Measurements from ENCODE around the gene IRAK4.
"Not testable (repeated sequence)": the region's sequence is repeated elsewhere in the genome, so short reads cannot be mapped to it uniquely, and the experiment has no call there.

Gene IRAK4

DNA sequence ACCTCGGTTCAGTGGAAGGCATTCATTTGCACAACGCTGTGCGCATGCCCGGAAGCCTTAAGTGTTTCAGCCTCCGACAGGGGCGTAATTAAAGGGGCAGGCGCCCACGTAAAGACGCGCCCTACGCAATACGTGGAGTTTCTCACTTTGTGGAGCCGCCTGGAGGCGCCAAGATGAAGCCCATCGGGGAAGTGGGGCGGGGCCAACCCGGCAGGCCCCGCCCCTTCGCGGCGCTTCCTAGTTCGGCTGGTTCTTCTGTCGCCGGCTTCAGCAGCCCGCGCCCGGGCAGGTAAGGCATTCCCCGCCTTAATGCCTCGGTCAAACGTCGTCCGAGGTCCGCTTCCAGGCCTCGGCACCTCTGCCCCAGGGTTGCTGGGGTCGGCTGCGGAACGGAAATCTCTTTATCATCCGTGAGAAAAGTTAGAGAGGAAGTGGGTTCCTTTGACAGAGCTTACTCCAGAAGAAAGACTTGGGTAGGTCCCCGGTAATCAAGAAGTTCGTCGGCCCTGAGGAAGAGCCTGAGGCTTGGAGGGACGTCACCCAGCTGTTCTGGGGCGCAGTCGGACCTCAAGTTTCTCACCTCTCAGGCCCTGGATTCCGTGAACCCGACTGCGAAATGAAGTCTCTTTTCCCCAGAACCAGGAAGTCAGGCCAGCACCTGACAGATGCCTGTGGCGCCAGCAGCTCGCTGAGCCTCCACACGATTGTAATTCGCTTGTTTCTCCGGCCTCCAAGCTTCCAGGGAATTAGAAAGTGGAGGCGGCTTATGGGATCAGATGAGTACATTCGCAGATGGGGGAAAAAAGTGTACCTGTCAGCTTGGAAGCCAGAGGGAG lies at the start of gene IRAK4, which contains the start of gene PUS7L:
Gene IRAK4 (plus strand): TSS at position 224 of the 836 bp plus-strand sequence. CDS start 9,161 bp downstream, outside the sequence.
Gene PUS7L (minus strand): TSS at position 63 of the 836 bp plus-strand sequence. CDS start 3,545 bp downstream, outside the sequence.
- peak; percentile 99 for DNase-seq (ENCODE audit: low spot score)

- DNase-seq (ENCODE audit: low spot score): no peak
These were observed 47.4 kb upstream of the IRAK4 start for GRCh38 chr12:43711348-43711747.

DNA sequence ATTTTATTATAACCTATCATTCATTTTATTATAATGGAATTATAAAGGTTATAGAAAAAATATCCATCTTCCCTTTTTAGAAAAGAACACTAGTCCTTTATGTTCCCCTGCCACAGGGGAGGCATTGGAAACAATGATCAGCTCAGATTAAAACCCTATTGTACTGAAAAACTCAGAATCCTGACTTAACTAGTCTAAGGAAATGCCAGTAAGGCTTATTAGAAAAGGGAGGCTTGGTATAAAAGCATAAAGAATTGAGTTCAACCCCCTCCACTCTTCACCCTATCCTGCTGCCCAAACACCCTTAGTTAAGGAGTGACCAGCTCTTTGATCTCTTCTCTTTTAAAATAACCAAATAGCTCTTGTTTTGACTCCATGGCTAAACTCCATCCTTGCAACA lies 36.1 kb upstream of the IRAK4 start:
- DNase-seq (ENCODE audit: low spot score): peak; percentile 26

GRCh38 chr12:43723134-43723533 lies 35.6 kb upstream of the IRAK4 start:
- no peak for DNase-seq (ENCODE audit: low spot score)

GRCh38 chr12:43728117-43728516 lies 30.6 kb upstream of the IRAK4 start:
- no peak for DNase-seq (ENCODE audit: low spot score)

GRCh38 chr12:43728698-43729097 lies 30.1 kb upstream of the IRAK4 start:
- no peak for DNase-seq (ENCODE audit: low spot score)

GRCh38 chr12:43730283-43730682 lies 28.5 kb upstream of the IRAK4 start:
- DNase-seq (ENCODE audit: low spot score): no peak

DNA sequence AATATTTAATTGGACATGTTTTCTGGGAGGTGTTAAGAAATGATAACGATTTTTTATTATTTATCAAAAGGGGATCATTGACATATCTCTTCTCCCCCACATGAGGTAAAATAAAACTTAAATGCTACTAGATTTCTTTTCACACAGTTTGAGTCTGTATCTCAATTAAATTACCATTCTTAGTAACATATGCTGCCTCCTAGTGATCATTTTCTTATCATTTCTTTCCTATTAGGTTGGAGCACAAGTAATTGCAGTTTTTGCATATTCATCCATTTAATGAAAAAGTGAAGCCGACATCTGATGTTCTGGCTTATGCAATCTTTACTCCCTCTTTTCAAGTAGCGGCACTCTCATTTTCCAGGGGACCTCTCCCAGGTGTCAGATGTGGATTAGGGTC lies 25.1 kb upstream of the IRAK4 start:
- no peak for DNase-seq (ENCODE audit: low spot score)

- DNase-seq (ENCODE audit: low spot score): no peak
These were observed 21.8 kb upstream of the IRAK4 start for GRCh38 chr12:43736927-43737440.

GRCh38 chr12:43737646-43738045 lies 21.1 kb upstream of the IRAK4 start:
- no peak for DNase-seq (ENCODE audit: low spot score)

DNA sequence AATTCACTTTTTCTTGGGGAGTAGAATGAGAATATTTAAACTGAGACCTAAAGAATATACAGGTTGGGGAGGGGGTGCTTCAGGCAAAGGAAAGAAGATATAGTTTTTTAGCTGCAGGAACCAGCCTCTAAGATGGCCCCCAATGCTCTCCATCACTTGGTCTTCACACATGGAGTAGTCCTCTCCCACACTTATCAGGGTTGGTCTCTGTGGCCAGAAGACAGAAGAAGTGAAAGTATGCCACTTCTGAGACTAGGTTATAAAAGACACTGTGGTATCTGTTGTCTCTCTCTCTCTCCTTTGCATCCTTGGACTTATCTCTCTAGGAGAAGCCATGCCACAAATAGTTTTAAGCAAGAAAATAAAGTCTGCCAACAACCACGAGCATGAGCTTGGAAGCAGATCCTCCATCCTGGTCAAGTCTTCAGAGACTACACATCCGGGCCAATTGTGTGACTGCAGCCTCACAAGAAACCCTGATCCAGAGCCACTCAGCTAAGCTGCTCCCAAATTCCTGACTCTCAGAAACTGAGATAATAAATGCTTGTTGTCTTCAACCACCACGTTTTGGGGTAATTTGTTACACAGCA lies 18.1 kb upstream of the IRAK4 start:
- no peak for DNase-seq (ENCODE audit: low spot score)

- no peak for DNase-seq (ENCODE audit: low spot score)
These were observed 16.6 kb upstream of the IRAK4 start for GRCh38 chr12:43742106-43742505.

DNA sequence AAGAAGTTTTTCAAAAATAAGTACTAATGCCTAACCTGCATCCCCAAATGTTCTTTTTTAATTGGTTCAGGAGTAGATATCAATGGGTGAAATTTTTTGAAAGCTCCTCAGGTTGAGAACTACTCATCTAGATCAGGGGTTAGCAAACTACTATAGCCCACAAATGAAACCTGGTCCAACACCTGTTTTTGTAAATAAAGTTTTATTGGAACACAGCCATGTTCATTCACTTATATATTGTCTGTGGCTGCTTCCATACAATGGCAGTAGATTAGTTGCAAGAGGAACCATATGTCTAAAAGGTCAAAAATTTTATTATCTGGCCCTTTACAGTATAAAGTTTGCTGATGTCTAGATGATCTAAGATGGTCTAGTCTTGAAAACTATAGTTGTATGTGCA lies 13.9 kb upstream of the IRAK4 start:
- DNase-seq (ENCODE audit: low spot score): no peak

DNA sequence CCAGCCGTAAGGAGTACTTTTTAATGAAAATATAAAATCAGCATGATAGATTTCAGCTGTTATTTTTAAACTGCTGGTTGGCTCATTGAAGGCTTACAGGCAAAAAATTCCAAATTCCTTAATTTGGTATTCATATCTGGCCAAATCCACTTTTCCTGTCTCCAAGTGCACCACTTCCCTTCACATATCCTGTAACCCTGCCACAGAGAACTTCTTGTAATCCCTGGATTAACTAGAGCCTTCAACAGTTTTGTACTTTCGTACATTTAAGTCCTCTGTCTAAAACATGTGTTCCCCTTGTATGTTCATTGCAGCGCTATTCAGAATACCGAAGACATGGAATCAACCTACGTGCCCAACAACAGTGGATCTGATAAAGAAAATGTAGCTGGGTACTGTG lies 9.7 kb upstream of the IRAK4 start:
- no peak for DNase-seq (ENCODE audit: low spot score)

DNA sequence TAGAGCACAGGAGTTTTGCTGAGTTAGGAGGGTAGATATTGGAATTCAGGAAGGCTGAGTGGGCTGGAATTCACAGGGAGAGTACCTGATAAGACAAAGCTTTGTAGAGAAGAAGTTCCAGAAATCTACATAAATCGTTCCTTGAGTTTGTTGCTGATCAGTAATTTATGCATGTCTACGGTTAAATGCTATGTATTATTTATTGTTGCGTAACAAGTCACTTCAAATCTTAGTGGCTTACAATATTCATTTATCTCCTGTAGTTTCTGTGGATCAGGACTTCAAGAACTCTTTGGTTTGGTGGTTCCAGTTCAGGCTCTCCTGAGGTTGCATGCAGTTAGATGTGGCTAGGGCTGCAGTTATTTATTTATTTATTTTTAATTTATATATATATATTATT lies 7.9 kb upstream of the IRAK4 start:
- DNase-seq (ENCODE audit: low spot score): no peak

- not testable (repeated sequence) for DNase-seq (ENCODE audit: low spot score)
These were observed 7.4 kb upstream of the IRAK4 start for GRCh38 chr12:43751360-43751759.

DNA sequence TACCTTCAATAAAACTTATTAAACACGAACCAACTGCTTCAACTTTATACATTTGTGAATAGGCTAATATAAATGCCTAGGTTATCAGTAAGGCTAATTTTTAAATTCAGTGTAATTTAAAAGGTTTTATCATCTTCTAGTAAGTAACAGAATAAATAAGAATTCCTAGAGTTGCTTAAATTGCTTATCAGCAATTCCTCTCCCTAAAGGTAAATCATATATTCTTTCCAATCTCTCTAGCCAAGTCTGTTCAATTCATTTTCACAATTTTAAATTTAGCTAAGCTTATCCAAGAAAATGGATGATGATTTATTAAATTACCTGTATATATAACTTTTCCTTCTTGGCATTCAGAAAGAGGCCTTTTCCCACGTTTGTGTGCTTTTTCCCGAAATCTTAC lies 4.7 kb upstream of the IRAK4 start:
- no peak for DNase-seq (ENCODE audit: low spot score)

DNA sequence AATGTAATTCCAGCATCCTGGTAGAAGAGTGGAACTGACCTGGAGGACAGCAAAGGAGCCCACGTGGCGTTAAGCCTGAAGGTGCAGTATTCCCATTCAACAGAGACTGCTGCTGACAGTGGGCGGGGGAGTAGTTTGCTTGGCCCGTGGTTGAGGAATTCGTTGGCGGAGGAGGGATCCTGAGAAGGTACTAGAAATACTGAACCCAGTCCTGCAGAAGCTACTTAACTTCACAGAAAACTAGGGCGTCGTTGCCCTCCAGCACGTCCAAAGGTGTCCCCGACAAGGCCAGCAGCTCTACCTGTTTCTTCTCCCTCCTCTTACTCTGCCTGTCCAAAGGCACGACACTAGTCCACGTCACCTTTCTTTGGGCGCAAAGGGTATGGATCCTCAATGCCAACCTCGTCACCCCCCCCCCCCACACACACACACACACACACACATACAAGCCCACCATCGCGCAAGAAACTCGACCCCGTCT lies 464 bp upstream of the IRAK4 start:
- peak; percentile 58 for DNase-seq (ENCODE audit: low spot score)

DNA sequence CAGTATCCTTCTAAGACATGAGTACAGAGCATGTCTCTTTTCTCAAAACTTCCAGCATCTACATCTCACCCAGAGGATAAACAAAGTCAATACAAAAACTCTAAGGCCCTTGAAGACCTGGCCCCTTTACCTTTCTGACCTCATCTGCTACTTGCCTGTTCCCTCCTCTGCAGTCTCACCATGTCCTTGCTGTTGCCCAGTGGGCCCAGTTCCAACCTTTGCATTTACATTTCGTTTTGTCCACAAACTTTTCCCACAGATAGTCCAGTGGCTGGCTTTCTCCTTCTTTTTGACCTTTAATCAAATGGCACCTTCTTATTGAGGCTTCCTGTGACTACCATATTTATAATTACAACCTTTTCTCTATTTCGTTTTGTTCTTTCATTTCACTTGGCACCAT lies 1.6 kb downstream of the IRAK4 start:
- DNase-seq (ENCODE audit: low spot score): no peak

DNA sequence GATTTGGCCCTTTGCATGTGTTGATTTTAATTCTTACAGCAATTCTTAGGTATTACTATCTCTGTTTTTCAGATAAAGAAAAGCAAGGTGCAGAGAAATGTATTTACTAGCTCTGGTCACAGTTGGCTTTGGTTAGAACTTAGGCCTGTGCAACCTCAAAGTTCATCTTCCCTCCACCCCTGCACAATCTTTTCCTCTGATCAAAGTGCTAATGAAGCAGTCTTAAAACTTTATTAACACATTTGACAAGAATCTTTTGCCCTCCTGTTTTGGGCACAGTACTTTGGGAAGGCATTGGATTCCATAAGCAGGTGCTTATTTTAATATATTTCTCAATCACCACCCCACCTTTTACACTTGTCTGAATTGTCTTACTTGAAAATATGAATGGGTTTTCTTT lies 2.7 kb downstream of the IRAK4 start:
- no peak for DNase-seq (ENCODE audit: low spot score)

- no peak for DNase-seq (ENCODE audit: low spot score)
These were observed 3.8 kb downstream of the IRAK4 start for GRCh38 chr12:43762596-43762995.

DNA sequence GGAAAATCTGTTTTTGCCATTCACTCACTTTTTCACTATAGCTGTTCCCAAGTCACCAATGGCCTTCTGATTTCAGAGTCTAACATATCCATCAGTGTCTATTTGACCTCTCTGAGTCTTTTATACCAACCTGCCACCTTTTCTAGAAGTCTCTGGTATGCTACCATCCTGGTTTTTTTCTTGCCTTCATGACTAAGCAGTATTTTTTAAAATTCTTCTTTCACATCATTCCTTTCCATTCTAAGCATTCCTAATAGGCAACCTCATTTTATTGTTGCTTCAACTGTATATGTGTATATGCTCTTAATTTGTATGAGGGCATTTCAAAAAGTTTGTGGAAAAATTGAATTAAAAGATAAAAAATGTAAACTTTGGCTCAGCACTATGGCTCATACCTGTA lies 5.0 kb downstream of the IRAK4 start:
- no peak for DNase-seq (ENCODE audit: low spot score)

- DNase-seq (ENCODE audit: low spot score): no peak
These were observed 5.8 kb downstream of the IRAK4 start for GRCh38 chr12:43764528-43764927.

Data from pons (tissue), 1 donor.